T-helper 22 cell (primary cell): ENCODE data around the gene GARIN3.
A peak's percentile ranks its signal among the peaks of the same experiment; 100 is the strongest.

Experiments used
- DNase-seq: peaks from one replicate; pipeline ENCODE4 v3.0.0-alpha.2; 2020; ENCODE audit warnings: low read depth

The GARIN3 gene

GRCh38 chr5:157143127-157143971, 22.7 kb downstream of the GARIN3 start:
- DNase-seq = peak; percentile 24

GRCh38 chr5:157142317-157143126, 23.5 kb downstream of the GARIN3 start, which contains the start of gene MED7:
TSS of gene MED7 (minus strand) at chr5:157142865. CDS start at chr5:157139431, 3,434 bp downstream.
- peak; percentile 93 for DNase-seq

- no peak for DNase-seq
These were observed 28.4 kb downstream of the GARIN3 start for GRCh38 chr5:157137691-157138090.

GRCh38 chr5:157132281-157132612, 33.8 kb downstream of the GARIN3 start:
- DNase-seq = no peak

GRCh38 chr5:157130925-157131324, 35.1 kb downstream of the GARIN3 start:
- DNase-seq = no peak

- no peak for DNase-seq
These were observed 44.4 kb downstream of the GARIN3 start for GRCh38 chr5:157121709-157122108.

GRCh38 chr5:157120102-157120501, 46.0 kb downstream of the GARIN3 start:
- no peak for DNase-seq

GRCh38 chr5:157116483-157116954, 49.5 kb downstream of the GARIN3 start:
- DNase-seq = no peak

GRCh38 chr5:157115502-157115901, 50.6 kb downstream of the GARIN3 start:
- DNase-seq = no peak

GRCh38 chr5:157115012-157115411, 51.1 kb downstream of the GARIN3 start:
- no peak for DNase-seq

- no peak for DNase-seq
These were observed 53.1 kb downstream of the GARIN3 start for GRCh38 chr5:157113002-157113401.
